Endometrial microvascular endothelial cells (primary cell): ENCODE results near the gene IP6K2. TPM values are rescaled to one million over a fixed set of nuclear protein-coding genes. Genes with fewer than 3 reads are reported as not detected.

Source experiments
- in situ Hi-C: cut with HindIII; loops from 2 replicates; pipeline ENCODE4 v1.10.0; 2017; ENCODE audit warnings: low sequenced_read_pairs, low pct_unique_long_range_greater_than_20kb; ENCODE audit errors: inconsistent ontology term
- total RNA-seq: library from RNA; depleted of rRNA; stranded (reverse); fragments of >200 nt; gene quantifications from one replicate; pipeline ENCODE4 v1.2.3, GENCODE V29; 2015; ENCODE audit errors: inconsistent ontology term

IP6K2 gene
- total RNA-seq, 1 donor from 2014 or later = 42.0 TPM

DNA sequence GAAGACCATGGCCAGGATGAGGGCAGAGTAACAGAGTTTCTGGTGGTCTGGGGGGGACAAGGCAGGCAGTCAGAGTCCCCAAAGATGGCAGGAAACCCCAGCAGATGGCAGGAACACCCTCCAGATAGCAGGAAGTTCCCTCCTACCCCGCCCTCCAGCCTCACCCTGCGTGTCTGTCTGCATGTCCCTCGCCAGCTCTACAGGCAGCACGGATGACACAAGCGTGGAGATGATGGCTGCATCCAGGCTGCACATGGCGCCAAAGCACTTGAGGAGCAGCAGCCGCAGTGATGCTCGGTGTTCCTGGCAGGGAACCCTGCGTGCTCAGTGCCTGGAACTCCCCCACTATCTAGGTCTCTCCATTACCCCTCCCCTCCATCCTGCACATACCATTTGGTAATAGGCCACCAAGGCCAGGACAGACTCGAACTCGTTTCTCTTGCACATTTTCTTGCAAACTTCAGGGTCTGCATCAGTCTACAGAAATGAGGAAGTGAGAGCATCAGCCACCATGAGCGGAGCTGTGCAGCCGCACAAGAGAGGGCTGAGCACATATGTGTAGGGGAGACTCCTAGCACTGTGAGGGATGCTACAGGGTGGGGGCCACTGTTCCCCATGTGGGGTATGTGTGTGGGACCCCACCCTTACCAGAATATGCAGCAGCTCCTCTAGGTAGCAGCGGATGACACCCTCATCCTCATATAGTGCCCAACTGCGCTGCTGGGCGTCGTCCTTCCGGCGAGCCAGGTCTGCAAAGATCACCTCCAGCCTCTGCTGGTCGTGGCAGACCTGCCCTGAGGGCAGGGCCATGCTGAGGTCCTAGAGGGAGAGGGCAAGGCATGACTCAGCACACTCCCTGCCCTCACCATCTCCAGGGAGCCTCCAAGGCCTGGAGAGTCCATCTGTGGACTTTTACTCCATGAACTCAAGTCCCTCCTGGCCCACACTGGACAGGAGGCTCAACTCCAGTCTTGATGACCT lies 37.3 kb downstream of the IP6K2 start:
- in situ Hi-C loops = no loop called here

DNA sequence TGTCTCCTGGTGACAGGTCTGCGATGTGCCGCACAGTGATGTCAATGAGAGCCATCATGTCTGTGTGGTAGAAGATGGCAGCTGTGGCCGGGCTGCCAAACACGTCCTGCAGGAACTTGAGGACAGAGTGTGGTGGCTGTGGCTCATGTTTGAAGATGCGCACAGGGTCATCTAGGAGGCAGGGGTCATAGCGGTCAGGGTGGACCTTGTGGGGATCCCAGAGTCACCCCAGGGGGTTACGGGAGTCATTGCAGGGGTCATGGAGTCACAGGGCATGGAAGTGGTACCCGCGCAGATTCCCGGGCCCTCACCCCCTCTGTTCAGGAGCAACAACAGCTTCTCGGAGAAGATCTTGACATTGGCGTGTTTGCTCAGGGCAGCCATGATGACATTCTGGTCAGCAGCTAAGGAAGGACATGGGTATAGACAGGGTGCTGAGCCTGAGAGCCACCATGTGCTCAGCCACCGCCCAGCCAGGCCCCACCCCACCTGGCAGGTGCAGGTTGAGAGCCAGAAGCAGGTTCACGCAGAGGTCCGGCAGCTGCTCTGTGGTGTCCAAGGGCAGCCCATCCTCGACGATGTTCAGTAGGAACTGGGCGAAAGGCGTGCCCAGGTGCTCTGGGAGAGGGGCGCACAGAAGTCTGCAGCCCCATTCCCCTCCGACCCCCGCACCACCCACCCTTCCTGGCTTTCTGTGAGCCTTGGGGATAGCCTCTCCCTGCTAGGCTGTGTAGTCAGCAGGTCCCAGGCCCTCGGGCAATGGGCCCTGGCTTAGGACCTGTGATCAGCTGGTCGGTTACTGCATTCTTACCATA lies 38.2 kb downstream of the IP6K2 start:
- in situ Hi-C loops = no loop called here

DNA sequence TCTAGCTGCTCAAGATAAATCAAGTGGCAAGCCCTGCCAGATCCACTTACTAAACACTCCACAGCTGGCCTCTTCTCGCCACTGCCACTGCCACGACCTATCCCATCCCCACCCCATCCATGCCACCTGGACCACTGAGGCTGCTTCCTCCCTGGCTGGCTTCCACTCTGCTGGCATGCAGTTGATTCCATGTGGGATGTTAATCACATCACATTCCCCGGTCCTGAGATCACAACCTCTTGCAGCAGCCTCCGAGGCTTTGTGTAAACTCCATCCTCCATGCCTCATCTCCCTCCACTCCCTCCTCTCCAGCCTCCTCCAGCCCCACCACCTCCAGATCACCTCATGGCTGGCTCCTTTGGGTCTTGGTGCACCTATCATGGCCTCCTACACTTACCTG lies 39.0 kb downstream of the IP6K2 start:
- in situ Hi-C loops = no loop called here

DNA sequence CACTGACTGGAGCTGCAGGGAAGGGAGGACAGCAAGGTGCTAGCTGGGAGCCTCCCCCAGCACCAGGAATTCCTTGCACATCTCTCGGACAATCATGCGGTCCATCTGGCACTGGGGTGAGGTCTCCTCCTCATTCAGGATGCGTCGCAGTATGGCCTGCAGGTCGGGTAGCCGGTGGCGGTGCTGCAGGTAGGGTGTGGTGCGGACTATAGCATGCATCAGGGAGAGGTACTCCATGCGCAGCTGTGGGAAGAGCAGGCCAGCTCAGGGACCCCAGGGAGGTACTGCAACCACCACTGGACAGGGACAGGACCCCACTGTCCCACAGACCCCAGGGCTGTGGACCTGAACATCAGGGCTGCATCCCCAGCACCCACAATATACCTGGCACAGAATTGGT lies 42.5 kb downstream of the IP6K2 start:
- in situ Hi-C loops = no loop called here

DNA sequence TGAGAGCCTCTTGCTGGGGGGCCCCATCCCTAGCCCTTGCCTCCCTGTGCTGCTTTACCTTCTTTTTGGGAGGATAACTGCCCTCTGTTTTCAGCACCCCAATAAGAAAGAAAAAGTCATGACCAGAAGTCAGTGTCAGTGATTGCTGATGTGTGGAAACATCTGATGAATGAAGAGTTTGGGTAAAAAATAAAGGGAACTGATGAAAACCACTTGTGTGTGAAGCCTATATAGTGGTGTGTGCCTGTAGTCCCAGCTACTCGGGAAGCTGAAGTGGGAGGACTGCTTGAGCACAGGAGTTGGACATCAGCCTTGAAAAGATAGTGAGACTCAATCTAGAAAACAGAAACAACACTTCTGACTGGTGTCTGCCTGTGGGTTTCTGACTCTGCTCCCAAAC lies 44.5 kb downstream of the IP6K2 start:
- in situ Hi-C loops = no loop called here

DNA sequence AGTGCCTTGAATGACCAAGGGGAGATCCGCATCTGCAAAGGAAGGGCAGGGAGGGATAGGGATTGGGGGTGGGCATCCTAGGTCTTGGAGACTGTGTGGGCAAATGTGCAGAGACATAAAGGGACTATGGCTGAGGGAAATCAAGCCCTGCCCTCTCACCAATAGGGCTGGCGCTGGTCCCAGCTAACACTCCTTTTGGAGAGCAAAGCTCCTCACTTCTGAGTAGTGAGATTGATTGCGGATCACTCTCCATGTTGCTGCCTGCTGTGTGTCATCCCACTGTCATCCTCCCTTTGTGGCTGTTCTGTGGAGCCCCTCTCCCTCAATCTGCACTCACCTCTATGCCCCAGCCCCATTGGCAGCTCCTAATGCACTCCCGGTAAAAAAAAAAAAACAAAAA lies 52.1 kb downstream of the IP6K2 start:
- in situ Hi-C loops = no loop called here

DNA sequence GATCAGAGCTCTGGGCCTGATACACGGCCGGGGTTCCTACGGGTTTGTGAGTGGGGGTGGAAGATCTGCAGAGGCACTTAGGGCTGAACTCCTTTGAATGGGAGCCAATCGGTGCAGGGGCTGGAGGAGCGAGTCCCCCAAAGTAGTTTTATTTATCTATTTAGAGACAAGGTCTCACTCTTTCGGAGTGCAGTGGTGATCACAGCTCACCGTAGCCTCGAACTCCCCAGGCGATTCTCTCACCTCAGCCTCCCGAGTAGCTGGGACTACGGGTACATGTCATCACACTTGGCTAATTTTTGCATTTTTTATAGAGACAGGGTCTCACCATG lies 52.7 kb downstream of the IP6K2 start:
- in situ Hi-C loops = no loop called here

DNA sequence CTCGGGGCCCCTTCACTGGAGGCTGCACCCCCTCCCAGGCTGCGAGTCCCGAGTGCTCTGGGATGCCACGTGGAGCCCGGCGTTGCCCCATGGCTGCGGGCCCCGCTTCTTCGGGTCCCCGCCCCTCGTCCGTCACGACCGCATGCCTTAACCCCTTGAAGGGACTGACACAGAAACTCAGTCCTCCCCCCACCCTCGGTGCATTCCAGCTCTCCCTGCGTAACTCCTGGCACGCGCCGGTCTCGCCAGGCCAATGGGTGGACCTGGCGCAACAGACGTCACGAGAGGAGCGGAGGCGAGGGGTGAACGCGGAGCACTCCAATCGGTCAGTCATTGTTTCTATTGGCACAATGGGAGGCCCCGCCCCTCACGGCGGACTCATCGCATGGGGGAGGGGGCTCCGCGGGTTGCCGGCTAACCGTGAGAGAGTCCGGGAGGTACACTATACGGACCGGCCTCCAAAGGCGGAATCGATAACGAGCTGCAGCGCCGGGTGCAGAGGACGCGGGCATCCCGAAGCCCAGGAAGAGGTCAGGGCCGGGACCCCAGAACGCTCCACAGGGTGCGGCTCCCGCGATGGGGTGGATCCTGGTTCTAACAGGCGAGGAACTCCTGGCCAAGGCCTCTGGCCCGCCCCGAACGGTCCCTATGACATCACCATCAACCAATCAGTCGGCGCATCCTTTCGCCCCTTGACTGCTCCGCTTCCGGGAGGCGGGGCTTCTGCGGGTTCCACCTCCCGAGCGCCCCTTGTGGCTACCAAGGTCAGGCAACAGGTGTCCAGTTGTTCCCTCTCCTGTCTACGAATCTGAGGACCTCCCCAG lies 53.3 kb downstream of the IP6K2 start:
- in situ Hi-C loops = no loop called here

DNA sequence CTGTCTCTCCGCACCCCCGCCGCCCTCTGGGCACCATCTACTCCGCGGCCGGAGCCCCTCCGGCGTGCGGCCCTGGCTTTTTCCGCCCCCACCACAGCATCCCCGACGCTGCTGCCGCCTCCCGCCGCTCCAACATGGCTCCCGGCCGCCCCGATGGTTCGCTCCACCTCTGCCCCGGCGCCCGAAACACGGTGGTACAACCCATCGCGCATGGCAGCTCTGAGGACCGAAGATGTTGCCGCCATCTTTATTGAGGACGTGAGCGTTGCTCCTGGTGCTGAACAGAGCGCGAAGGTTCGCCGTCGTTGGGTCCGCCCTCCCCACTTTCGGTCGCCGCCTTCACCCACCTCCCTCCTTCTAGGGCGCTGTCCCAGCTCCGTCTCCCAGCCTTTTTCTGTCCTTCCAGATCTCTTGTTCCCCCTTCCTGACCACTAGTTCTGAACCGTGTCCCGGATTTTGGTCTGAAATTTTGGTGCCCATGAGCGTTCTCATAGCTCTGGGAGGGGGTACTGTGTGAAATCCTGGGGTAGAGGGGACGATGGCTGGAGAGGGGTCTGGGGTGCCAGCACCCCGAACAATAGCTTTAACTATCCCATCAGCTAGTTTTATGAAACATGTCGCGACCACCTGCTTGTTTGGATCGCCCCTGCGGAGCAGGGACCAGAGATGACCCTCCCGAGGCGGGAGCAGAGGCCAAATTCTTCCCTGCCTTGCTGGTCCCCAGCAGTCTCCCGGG lies 54.1 kb downstream of the IP6K2 start, which contains the start of gene CELSR3:
Gene CELSR3, minus strand, starts transcription at position 134 of the 736 bp plus-strand sequence. CDS start 252 bp downstream, outside the sequence.
- in situ Hi-C loops = no loop called here

DNA sequence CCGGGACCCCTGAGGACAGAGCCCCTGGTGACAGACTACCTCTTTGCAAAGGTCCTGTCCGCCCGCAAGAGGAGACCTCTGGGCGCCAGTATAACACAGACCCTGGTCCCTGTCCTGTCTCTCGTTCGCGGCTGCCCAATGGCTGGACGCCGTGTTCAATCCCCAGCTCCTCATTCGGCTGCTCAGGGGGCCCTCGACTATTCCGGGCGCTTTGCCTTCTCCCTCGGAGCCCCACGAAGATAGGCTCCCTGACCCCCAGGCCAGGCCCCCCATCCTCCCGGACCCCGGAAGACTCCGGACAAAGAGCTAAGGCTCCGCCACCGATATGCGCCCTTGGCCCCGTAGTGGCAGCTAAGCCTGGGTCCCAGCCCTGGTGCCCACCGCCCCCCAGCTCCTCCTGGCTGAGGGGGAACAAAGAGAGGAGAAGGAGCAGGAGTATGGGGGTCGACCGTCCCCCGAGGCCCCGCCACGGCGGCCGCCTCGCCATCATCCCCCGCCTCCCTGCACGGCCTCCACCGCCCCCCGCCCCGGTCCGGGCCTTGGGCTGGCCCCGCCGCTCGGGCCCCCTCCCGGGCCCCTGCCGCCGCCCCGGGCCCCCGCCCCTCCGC lies 54.8 kb downstream of the IP6K2 start:
- in situ Hi-C loops = no loop called here

DNA sequence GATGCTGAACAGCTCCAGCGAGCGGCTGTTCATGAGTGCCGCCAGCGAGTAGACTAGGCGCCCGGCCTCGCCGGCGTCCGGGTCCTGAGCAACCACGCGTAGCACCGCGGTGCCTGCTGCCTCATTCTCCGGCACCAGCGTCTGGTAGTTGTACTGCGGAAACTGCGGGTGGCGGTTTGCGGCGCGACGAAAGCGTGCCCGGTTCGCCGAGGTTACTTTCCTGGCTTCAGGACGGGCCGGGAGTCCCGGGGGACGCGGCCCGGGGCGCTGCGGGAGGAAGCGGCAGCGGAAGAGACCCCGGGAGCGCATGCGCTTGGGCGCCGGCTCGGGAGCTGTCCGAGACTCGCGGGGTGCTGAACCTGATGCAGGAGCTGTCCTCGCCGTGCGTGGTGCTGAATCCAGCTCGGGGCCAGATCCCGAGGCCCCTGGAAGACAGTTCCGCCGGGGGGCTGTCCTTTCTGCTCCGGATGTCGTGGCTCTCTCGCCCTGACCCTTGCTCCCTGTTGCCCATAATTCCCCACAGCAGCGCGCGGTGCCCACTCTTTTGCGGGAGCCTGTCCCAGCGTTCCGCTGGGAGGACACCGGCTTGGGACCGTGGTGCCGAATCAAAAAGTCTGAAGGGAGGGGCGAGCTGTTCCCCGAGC lies 55.4 kb downstream of the IP6K2 start:
- in situ Hi-C loops = no loop called here

DNA sequence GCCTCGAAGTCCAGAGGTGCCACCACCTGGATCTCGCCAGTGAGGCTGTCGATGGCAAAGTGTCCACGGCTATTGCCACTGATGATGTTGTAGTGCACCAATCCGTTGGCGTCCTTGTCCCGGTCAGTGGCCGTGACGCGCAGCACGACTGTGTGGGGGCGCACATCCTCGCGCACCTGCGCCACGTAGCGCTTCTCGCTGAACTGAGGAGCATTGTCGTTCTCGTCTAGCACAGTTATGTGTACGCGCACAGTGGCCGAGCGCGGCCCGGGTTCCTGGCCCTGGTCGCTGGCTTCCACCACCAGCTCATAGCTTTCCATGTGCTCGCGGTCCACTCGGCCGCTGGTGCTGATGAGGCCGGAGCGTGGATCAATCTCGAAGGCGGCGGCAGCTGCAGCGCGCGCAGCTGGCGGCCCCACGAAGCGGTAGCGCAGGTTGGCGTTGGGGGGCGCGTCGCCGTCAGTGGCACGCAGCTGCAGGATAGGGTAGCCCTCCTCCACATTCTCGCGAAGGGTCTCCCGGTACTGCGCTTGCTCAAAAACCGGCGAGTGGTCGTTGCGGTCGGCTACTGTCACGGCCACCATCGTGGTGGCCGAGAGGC lies 56.1 kb downstream of the IP6K2 start:
- in situ Hi-C loops = no loop called here

DNA sequence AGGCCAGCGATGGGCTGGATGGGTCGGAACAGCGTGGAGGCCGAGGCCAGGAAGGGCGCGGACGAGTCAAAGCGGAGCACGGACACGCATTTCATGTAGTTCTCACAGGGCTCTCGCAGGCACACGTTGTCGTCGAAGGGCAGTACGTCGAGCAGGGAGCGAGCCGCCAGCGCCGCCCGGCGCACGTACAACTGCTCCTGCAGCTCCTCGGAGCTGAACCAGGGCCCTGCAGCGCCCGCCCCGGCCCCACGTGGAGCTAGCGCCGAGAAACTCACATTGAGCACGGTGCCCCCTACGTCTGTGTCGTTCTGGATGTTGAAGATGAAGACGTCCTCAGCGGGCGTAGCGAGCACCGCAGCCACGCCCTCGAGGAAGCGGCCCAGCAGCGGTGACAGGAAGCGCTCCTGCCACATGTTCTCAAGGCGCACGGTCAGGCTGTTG lies 60.2 kb downstream of the IP6K2 start:
- in situ Hi-C loops = no loop called here

DNA sequence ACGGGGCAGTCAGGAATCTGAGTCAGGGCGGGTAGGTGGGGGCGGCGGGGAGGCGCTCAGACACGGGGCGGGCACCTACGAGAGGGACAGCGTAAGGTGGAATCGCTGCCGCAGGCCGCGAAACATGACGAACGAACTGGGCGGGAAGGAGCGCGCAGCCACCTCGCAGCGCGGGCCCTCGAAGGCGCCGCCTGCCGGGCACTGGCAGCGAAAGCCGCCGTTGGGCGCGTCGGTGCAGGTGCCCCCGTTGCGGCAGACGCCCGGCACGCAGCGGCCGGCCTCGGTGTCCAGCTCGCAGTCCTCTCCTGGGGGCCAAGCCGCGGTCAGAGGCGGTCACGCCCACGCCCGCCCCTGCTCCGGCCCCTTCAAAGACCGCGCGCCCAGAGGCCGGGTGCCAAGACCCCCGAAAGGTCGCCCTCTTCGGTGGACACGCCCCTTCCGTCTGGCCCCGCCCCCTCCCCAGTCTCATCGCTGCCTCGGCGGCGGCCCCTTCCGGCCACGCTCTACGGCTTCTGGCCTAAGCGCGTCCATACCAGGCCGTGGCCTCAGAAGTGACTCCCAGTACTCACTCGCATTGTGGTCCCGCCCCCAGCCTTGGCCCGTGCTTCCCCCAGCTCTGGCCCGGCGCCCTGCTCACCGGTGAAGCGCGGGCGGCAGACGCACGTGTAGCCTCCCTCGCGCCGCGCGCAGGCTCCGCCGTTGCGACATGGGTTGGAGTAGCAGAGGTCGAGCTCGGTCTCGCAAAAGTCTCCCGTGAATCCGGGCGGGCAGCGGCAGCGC lies 60.8 kb downstream of the IP6K2 start:
- in situ Hi-C loops = no loop called here

DNA sequence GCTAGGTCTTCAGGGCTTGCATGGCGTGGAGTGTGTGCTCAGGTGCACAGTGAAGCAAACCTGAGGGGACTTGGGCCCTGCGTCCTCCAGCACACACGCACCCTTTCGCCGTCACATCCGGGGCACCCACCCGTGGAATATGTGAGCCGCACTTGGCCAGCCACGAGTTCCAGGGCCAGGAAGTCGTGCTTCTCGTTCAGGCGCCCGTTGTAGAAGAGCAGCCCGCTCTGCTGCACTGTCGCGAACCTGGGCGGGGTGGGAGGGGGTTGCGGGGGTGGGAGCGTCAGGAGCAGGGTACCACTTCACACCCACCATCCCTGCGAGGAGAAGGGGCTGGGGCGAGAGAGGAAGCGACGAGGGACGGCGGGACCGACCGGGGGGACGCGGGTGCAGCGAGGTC lies 61.4 kb downstream of the IP6K2 start:
- in situ Hi-C loops = no loop called here

DNA sequence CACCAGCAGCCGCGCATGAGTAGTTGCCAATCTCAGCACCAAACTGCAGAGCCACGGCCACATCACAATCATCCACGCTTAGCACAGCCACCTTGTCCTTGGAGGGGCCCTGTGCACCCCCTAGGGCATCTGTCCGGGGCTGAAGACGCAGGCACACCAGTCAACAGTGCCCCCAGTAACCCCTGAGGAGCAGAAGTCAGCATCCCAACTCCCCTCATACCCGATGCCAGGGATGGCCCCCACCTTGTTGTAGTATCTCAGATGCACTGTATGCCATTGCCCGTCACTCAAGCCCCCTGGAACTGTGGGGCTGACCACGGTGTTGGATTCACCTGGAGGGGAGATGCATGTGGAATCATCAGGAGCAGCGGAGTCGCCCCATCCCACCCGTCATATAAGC lies 62.0 kb downstream of the IP6K2 start:
- in situ Hi-C loops = no loop called here
